GM12891 (cell line): ENCODE data around the gene HSH2D.

Source experiments
- POLR2AphosphoS5 ChIP-seq: IDR thresholded peaks from 2 replicates; pipeline ENCODE4 v1.6.1; 2011; ENCODE audit warnings: low read depth, low read length, control low read depth
- TAF1 ChIP-seq: IDR thresholded peaks from 2 replicates; pipeline ENCODE4 v1.6.1; 2011; ENCODE audit warnings: low read depth, low read length, control low read depth

GRCh38 chr19:16197188-16197621 is 53.7 kb downstream of the HSH2D start:
- no peak for TF ChIP-seq TAF1
- no peak for TF ChIP-seq POLR2AphosphoS5
